ENCODE data around the gene TP73. TPM values are rescaled to one million over a fixed set of nuclear protein-coding genes. Genes with fewer than 3 reads are reported as not detected.

The TP73 gene
- total RNA-seq, 2 experiments from 2014 or later = 0.62 to 1.1 TPM

GRCh38 chr1:3658231-3658615 is 5.9 kb downstream of the TP73 start:
- DNase-seq (no peak), ATAC-seq (ENCODE audit: low read depth) (no peak)
- Mint-ChIP-seq H3K36me3 (no peaks in the 10 kb centered on the region), H3K4me3 (no peak overlapping the region), H3K9me3 (no peaks in the 10 kb centered on the region), H3K27me3 (peaks cover 43% of the 10 kb centered on the region), H3K4me1 (peaks cover 2% of the 10 kb centered on the region), H3K27ac (no peak overlapping the region)
- POLR2A ChIA-PET = no interaction called here

GRCh38 chr1:3659093-3659492 is 6.8 kb downstream of the TP73 start:
- Mint-ChIP-seq H3K27me3 (peaks cover 34% of the 10 kb centered on the region), H3K36me3 (no peaks in the 10 kb centered on the region), H3K27ac (no peak overlapping the region), H3K9me3 (no peaks in the 10 kb centered on the region), H3K4me1 (peaks cover 2% of the 10 kb centered on the region), H3K4me3 (no peak overlapping the region)
- DNase-seq = no peak
- no peak for ATAC-seq (ENCODE audit: low read depth)
- POLR2A ChIA-PET = no interaction called here

GRCh38 chr1:3660704-3661103 is 8.4 kb downstream of the TP73 start:
- peaks cover 19% of the 10 kb centered on the region for H3K27me3 Mint-ChIP-seq
- ATAC-seq (ENCODE audit: low read depth) = no peak

GRCh38 chr1:3661631-3662030 is 9.3 kb downstream of the TP73 start:
- POLR2A ChIA-PET = no interaction called here
- Mint-ChIP-seq H3K36me3 (no peaks in the 10 kb centered on the region), H3K4me1 (peaks cover 3% of the 10 kb centered on the region), H3K27ac (no peak overlapping the region), H3K4me3 (no peak overlapping the region), H3K9me3 (no peaks in the 10 kb centered on the region), H3K27me3 (peaks cover 11% of the 10 kb centered on the region)
- DNase-seq (no peak), ATAC-seq (ENCODE audit: low read depth) (no peak)

More at GRCh38 chr1:3660704-3661103, 8.4 kb downstream of the TP73 start:
- POLR2A ChIA-PET = no interaction called here
- Mint-ChIP-seq H3K9me3 (no peaks in the 10 kb centered on the region), H3K36me3 (no peaks in the 10 kb centered on the region), H3K27ac (no peak overlapping the region), H3K4me1 (peaks cover 2% of the 10 kb centered on the region), H3K4me3 (no peak overlapping the region)
- DNase-seq = no peak

GRCh38 chr1:3662080-3662671 is 9.9 kb downstream of the TP73 start:
- H3K4me3 Mint-ChIP-seq = no peak overlapping the region
- no peaks in the 10 kb centered on the region for H3K36me3 Mint-ChIP-seq
- no peaks in the 10 kb centered on the region for H3K9me3 Mint-ChIP-seq
- ATAC-seq (ENCODE audit: low read depth) (no peak), DNase-seq (no peak)
- peaks cover 3% of the 10 kb centered on the region for H3K4me1 Mint-ChIP-seq
- peaks cover 9% of the 10 kb centered on the region for H3K27me3 Mint-ChIP-seq
- H3K27ac Mint-ChIP-seq = no peak overlapping the region
- POLR2A ChIA-PET = no interaction called here

GRCh38 chr1:3663999-3664699 is 11.8 kb downstream of the TP73 start:
- Mint-ChIP-seq H3K4me1 (peaks cover 3% of the 10 kb centered on the region), H3K9me3 (no peaks in the 10 kb centered on the region), H3K27ac (no peak overlapping the region), H3K4me3 (no peak overlapping the region), H3K27me3 (peaks cover 2% of the 10 kb centered on the region), H3K36me3 (no peaks in the 10 kb centered on the region)
- DNase-seq (no peak), ATAC-seq (ENCODE audit: low read depth) (no peak)
- POLR2A ChIA-PET = no interaction called here

GRCh38 chr1:3664700-3665375 is 12.5 kb downstream of the TP73 start:
- Mint-ChIP-seq H3K4me1 (peaks cover 3% of the 10 kb centered on the region), H3K4me3 (no peak overlapping the region), H3K9me3 (no peaks in the 10 kb centered on the region), H3K27ac (no peak overlapping the region), H3K36me3 (no peaks in the 10 kb centered on the region), H3K27me3 (no peaks in the 10 kb centered on the region)
- ATAC-seq (ENCODE audit: low read depth) = no peak
- POLR2A ChIA-PET = no interaction called here
- no peak for DNase-seq

GRCh38 chr1:3668148-3668547 is 15.8 kb downstream of the TP73 start:
- H3K27me3 Mint-ChIP-seq = no peaks in the 10 kb centered on the region
- ATAC-seq (ENCODE audit: low read depth) (no peak), DNase-seq (no peak)
- peaks cover 1% of the 10 kb centered on the region for H3K4me1 Mint-ChIP-seq
- no peak overlapping the region for H3K27ac Mint-ChIP-seq
- H3K4me3 Mint-ChIP-seq = no peak overlapping the region
- no peaks in the 10 kb centered on the region for H3K36me3 Mint-ChIP-seq
- H3K9me3 Mint-ChIP-seq = no peaks in the 10 kb centered on the region
- POLR2A ChIA-PET = no interaction called here

DNA sequence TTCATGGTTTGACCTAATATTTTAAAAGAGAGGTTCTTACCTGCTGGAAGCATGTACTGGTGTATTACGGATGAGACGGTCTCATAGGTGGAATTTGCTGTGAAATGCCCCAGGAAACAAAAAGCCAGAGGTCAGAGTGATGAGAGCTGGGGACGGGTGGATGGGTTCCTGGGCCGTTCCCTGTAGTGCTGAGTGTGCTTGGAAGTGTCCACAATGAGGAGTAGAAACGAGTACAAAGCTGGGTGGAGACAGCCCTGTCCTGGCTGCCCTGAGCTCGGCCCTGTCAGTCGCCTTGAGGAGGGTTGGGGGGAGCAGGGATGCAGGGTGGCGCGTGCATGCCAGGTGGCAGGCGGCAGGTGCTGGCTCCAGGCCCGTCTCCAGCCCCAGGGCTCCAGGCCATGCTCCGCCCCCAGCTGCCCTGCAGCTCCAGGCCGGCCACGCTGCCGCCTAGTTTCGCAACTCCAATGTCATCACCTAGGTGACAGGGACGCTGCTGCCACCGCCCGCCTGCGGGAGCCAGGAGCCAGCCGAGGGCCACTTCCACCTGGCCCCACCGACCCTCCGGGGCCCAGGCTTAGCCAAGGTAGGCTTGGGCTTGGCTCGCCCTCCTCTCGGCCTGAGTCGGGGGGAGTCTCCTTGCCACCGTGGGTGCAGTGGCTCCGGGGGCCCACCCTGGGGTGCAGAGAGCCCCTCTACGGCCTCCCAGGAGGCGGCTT is 16.4 kb downstream of the TP73 start:
- DNase-seq = no peak
- Mint-ChIP-seq H3K4me3 (no peak overlapping the region), H3K27me3 (no peaks in the 10 kb centered on the region), H3K36me3 (no peaks in the 10 kb centered on the region), H3K27ac (no peak overlapping the region), H3K9me3 (no peaks in the 10 kb centered on the region), H3K4me1 (peaks cover 1% of the 10 kb centered on the region)
- ATAC-seq (ENCODE audit: low read depth) = no peak
- POLR2A ChIA-PET = no interaction called here

DNA sequence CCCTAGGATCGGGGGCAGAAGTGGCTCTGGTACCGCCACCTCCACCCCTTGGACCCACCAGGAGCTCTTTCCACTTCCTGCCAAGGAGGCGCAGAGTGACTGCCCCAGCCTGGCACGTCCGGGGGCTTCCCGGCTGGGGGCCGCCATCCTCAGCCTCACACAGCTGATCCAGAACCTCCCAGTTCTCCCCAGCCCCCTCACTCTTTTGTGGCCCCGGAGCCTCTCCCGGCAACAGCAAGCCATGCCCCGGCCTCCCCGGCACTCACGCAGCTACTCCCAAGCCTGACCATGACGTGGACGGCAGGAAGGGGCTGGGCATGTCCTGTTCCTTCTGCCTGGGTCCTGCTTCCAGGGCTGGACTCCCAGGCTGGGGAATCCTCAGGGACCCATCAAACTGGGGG is 17.1 kb downstream of the TP73 start:
- H3K4me1 Mint-ChIP-seq = peaks cover 1% of the 10 kb centered on the region
- POLR2A ChIA-PET = no interaction called here
- H3K9me3 Mint-ChIP-seq = no peaks in the 10 kb centered on the region
- ATAC-seq (ENCODE audit: low read depth) = no peak
- no peak overlapping the region for H3K4me3 Mint-ChIP-seq
- no peaks in the 10 kb centered on the region for H3K36me3 Mint-ChIP-seq
- DNase-seq = no peak
- H3K27me3 Mint-ChIP-seq = no peaks in the 10 kb centered on the region
- no peak overlapping the region for H3K27ac Mint-ChIP-seq

DNA sequence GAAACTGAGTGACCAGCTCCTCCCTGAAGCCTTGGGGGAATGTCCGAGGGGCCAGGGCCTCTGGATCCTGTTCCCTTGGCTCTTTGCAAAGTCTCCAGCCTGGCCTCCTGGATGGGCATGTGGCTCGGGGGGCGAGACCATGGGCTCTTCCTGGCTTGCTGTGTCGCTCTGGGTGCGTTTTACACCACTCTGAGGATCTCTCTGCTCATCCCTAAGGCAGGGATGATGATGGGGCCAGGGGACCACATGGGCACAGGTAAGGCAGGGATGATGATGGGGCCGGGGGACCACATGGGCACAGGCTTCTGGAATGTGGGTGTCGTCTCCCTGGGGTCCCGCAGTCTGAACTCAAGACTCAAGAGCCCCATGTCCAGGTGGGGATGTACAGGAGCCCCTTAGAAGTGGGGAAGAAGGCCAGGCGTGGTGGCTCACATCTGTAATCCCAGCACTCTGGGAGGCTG is 17.7 kb downstream of the TP73 start:
- no peak for ATAC-seq (ENCODE audit: low read depth)
- no peak overlapping the region for H3K4me3 Mint-ChIP-seq
- POLR2A ChIA-PET = no interaction called here
- H3K9me3 Mint-ChIP-seq = no peaks in the 10 kb centered on the region
- no peaks in the 10 kb centered on the region for H3K27me3 Mint-ChIP-seq
- H3K36me3 Mint-ChIP-seq = no peaks in the 10 kb centered on the region
- H3K4me1 Mint-ChIP-seq = peaks cover 1% of the 10 kb centered on the region
- DNase-seq = no peak
- no peak overlapping the region for H3K27ac Mint-ChIP-seq

- POLR2A ChIA-PET = no interaction called here
- peaks cover 1% of the 10 kb centered on the region for H3K4me1 Mint-ChIP-seq
- H3K27ac Mint-ChIP-seq = no peak overlapping the region
- peaks cover 2% of the 10 kb centered on the region for H3K27me3 Mint-ChIP-seq
- H3K4me3 Mint-ChIP-seq = no peak overlapping the region
- H3K9me3 Mint-ChIP-seq = no peaks in the 10 kb centered on the region
- ATAC-seq (ENCODE audit: low read depth) (no peak), DNase-seq (no peak)
- H3K36me3 Mint-ChIP-seq = no peaks in the 10 kb centered on the region
Measured at GRCh38 chr1:3670823-3671265, 18.5 kb downstream of the TP73 start.

DNA sequence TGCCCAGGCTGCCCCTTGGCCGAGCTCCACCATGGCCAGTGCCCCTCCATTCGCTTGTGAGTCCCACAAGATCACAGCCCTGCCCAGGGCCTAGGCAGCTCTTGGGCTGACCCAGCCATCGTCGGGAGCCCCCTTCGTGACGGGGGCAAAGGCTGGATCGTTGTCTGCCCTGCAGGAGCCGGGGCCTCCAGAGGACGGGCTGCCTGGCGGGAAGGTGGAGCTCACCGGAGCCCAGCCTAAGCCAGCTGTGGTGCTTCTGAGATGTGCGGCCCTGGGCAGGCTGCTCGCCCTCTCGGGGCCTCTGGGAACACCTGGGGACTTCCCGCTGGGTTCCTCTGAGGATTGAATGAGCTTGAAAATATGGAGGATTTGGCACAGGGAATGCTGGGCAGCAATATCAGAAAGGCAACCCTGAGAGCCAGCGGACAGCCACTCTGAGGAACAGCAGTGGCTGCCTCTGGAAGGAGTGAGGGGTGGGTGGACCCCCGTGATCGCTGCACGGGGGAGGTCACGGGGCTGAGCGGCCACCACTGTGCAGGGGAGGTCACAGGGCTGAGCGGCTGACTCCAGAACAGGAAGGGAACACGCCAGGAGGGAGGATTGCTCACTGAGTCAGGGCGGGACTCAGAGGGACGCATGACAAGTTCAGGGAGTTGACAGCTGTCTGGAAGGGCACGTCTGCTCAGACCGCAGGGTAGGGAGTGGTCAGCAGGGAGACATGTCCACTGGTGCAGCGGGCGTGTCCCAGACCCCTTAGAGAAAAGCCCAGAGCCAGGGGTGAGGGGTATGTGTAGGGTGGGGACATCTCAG is 19.3 kb downstream of the TP73 start:
- Mint-ChIP-seq H3K27me3 (peaks cover 2% of the 10 kb centered on the region), H3K36me3 (no peaks in the 10 kb centered on the region), H3K27ac (no peak overlapping the region), H3K9me3 (no peaks in the 10 kb centered on the region), H3K4me3 (no peak overlapping the region), H3K4me1 (no peaks in the 10 kb centered on the region)
- no peak for ATAC-seq (ENCODE audit: low read depth)
- DNase-seq = no peak
- POLR2A ChIA-PET = no interaction called here
